Endodermal cell (in vitro differentiated cells): ENCODE measurements around the gene EMID1. TPM values are rescaled to one million over a fixed set of nuclear protein-coding genes. Genes with fewer than 3 reads are reported as not detected.
A peak's percentile ranks its signal among the peaks of the same experiment; 100 is the strongest.

Experiments
- DNase-seq: peaks from one replicate; pipeline ENCODE4 v3.0.0-alpha.2; 2017
- H3K27ac ChIP-seq: 2 replicates; pipeline ENCODE4 v1.5.1; 2013; ENCODE audit warnings: mild to moderate bottlenecking, low read depth, low read length, moderate library complexity
- H3K27me3 ChIP-seq: 2 replicates; pipeline ENCODE4 v1.6.1; 2013; ENCODE audit warnings: mild to moderate bottlenecking, low read length, moderate library complexity; ENCODE audit not compliant: insufficient read depth, control insufficient read depth, poor library complexity, severe bottlenecking
- H3K36me3 ChIP-seq: 2 replicates; pipeline ENCODE4 v1.7.0; 2013; ENCODE audit warnings: mild to moderate bottlenecking, low read length, moderate library complexity; ENCODE audit not compliant: control insufficient read depth, insufficient read depth
- H3K4me1 ChIP-seq: one replicate; pipeline ENCODE4 v1.7.0; 2013; ENCODE audit warnings: low read length; ENCODE audit not compliant: control insufficient read depth, insufficient read depth
- H3K4me3 ChIP-seq: 2 replicates; pipeline ENCODE4 v1.5.1; 2013; ENCODE audit warnings: mild to moderate bottlenecking, low read length, moderate library complexity
- H3K9ac ChIP-seq: 2 replicates; pipeline ENCODE4 v1.6.1; 2013; ENCODE audit warnings: mild to moderate bottlenecking, low read length, moderate library complexity; ENCODE audit not compliant: poor library complexity, severe bottlenecking; ENCODE audit errors: extremely low read depth
- H3K9me3 ChIP-seq: 2 replicates; pipeline ENCODE4 v1.6.1; 2013; ENCODE audit warnings: mild to moderate bottlenecking, low read length, moderate library complexity; ENCODE audit not compliant: control insufficient read depth
- H3K27ac Mint-ChIP-seq: 2 replicates; pipeline ENCODE4 v1.8.0; 2020; ENCODE audit warnings: mixed read lengths
- H3K27me3 Mint-ChIP-seq: 2 replicates; pipeline ENCODE4 v1.8.0; 2021; ENCODE audit warnings: mild to moderate bottlenecking, mixed read lengths; ENCODE audit not compliant: insufficient read depth
- H3K36me3 Mint-ChIP-seq: 2 replicates; pipeline ENCODE4 v1.8.0; 2020; ENCODE audit warnings: low read depth, mixed read lengths
- H3K4me1 Mint-ChIP-seq: 2 replicates; pipeline ENCODE4 v1.8.0; 2020; ENCODE audit warnings: mixed read lengths
- H3K4me3 Mint-ChIP-seq: 2 replicates; pipeline ENCODE4 v1.8.0; 2020; ENCODE audit warnings: mild to moderate bottlenecking, moderate library complexity, mixed read lengths
- H3K9me3 Mint-ChIP-seq: 2 replicates; pipeline ENCODE4 v1.8.0; 2020; ENCODE audit warnings: mild to moderate bottlenecking, mixed read lengths
- WGBS, 2 experiments: methylation state at CpG; one replicate each; pipeline versions ENCODE4 v1.1.5 to v1.1.7; 2013; ENCODE audit warnings: missing lambda C conversion rate in 2 of 2, mixed read lengths in 1 of 2; ENCODE audit not compliant: insufficient coverage in 1 of 2, insufficient read length in 1 of 2; 5-methylcytosine and 5-hydroxymethylcytosine counted together
- long read RNA-seq, 4 experiments: library from polyadenylated mRNA in 2 of 4; library from RNA in 1 of 4; library from capped mRNA in 1 of 4; stranded (forward) in 3 of 4; unstranded in 1 of 4; transcript quantifications; one replicate each; pipeline ENCODE4 v2.0.0, GENCODE V29; 2020 to 2021; ENCODE audit warnings: inconsistent platforms in 1 of 4
- polyA plus RNA-seq, 2 experiments: library from polyadenylated mRNA; stranded (reverse); fragments of 50-300 nt; gene quantifications; one replicate each; pipeline ENCODE4 v1.2.3, GENCODE V29; 2013
- total RNA-seq, 2 donors: library from RNA; stranded (reverse); fragmentation: NEBNext Ultra II Directional in 1 of 2; extraction: Animal tissue kit (Norgen Biotek cat#: 25700) in 1 of 2; gene quantifications; 2 replicates in 1 of 2; 3 replicates in 1 of 2; pipeline ENCODE4 v1.2.1, GENCODE V29; 2021
- TF ChIP-seq, protein P1 (sequence below): fragments of 200-600 bp; sonication (generic); conservative IDR thresholded peaks from 2 replicates; pipeline ENCODE4 v1.5.0; 2021; ENCODE audit warnings: antibody characterized with exemption, mild to moderate bottlenecking

The EMID1 gene
- 10 to 100 TPM; 19.8 to 41.8 TPM for total RNA-seq
- 29.6 TPM for polyA plus RNA-seq (2013, experiment 1 of 2)
- 23.9 TPM for polyA plus RNA-seq (2013, experiment 2 of 2)
- long read RNA-seq, experiment 1, partial matches to known transcripts, result 14 of 30 reads
- long read RNA-seq, experiment 1, other reads (novel, unspliced or antisense), result 12 of 30 reads
- long read RNA-seq, experiment 2, transcript EMID1-203 (15 exons, 2,118 nt), result minor isoform, 7 of 72 reads
- long read RNA-seq, experiment 2, transcript EMID1-201 (15 exons, 2,173 nt), result major isoform, 35 of 72 reads
- long read RNA-seq, experiment 2, partial matches to known transcripts, result 3 of 72 reads
- long read RNA-seq, experiment 2, other reads (novel, unspliced or antisense), result 27 of 72 reads
- long read RNA-seq, experiment 3, partial matches to known transcripts, result 1 of 3 reads
- long read RNA-seq, experiment 3, other reads (novel, unspliced or antisense), result 2 of 3 reads
- long read RNA-seq, experiment 4, partial matches to known transcripts, result 19 of 22 reads
- long read RNA-seq, experiment 4, other reads (novel, unspliced or antisense), result 3 of 22 reads

DNA sequence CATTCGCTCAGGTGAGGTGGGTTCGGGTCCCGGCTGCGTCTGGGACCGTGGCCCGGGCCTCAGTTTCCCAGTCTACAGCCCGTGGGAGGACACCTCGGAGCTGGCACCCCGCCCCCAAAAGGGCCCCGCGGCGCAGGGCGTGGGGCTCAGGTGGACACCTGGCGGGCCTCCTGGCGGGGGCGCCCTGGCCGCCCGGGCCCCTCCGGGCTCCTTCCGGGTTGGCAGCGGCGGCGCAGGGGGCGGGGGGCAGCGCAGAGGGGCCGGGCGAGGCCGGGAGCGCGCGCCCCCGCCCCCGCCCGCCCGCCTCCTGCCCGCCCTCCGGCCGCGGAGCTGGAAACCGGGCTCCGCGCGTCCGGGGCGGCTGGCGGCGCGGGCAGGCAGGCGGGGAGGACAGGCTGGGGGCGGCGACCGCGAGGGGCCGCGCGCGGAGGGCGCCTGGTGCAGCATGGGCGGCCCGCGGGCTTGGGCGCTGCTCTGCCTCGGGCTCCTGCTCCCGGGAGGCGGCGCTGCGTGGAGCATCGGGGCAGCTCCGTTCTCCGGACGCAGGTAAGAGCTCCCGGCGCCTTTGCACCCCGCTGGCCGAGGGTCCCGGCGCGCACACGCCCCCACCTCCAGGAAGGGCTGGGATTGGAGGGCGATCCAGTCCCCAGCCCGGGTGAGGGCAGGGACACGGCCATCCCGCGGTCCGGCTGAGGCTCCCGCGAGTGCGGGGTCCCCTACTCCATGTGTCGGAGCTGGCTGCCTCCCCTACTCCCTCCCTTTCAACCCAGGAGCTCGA lies at the start of gene EMID1:
Gene EMID1, plus strand, starts transcription at position 303 of the 778 bp plus-strand sequence. Its CDS starts 143 bp downstream, at position 446.
- TF ChIP-seq, protein P1, sequence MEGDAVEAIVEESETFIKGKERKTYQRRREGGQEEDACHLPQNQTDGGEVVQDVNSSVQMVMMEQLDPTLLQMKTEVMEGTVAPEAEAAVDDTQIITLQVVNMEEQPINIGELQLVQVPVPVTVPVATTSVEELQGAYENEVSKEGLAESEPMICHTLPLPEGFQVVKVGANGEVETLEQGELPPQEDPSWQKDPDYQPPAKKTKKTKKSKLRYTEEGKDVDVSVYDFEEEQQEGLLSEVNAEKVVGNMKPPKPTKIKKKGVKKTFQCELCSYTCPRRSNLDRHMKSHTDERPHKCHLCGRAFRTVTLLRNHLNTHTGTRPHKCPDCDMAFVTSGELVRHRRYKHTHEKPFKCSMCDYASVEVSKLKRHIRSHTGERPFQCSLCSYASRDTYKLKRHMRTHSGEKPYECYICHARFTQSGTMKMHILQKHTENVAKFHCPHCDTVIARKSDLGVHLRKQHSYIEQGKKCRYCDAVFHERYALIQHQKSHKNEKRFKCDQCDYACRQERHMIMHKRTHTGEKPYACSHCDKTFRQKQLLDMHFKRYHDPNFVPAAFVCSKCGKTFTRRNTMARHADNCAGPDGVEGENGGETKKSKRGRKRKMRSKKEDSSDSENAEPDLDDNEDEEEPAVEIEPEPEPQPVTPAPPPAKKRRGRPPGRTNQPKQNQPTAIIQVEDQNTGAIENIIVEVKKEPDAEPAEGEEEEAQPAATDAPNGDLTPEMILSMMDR, result peak; percentile 41
- peak within 1 kb of the TSS; percentile 73 for H3K27ac ChIP-seq
- Mint-ChIP-seq H3K27me3 (peaks cover 2% of the 10 kb centered on the region), H3K4me1 (peaks cover 17% of the 10 kb centered on the region), H3K4me3 (peak within 1 kb of the TSS; percentile 77), H3K27ac (peak within 1 kb of the TSS; percentile 66), H3K36me3 (no peaks in the 10 kb centered on the region), H3K9me3 (no peaks in the 10 kb centered on the region)
- WGBS, 2 experiments, result 3 to 14% methylated on average over 17 to 87 of the region's 90 CpGs
- no peaks in the 10 kb centered on the region for H3K9me3 ChIP-seq
- peak; percentile 85 for DNase-seq
- H3K4me3 ChIP-seq, result peak within 1 kb of the TSS; percentile 80
- H3K4me1 ChIP-seq, result peaks cover 9% of the 10 kb centered on the region
- H3K9ac ChIP-seq, result peak within 1 kb of the TSS; percentile 57
- H3K27me3 ChIP-seq, result no peaks in the 10 kb centered on the region
- no peaks in the 10 kb centered on the region for H3K36me3 ChIP-seq

DNA sequence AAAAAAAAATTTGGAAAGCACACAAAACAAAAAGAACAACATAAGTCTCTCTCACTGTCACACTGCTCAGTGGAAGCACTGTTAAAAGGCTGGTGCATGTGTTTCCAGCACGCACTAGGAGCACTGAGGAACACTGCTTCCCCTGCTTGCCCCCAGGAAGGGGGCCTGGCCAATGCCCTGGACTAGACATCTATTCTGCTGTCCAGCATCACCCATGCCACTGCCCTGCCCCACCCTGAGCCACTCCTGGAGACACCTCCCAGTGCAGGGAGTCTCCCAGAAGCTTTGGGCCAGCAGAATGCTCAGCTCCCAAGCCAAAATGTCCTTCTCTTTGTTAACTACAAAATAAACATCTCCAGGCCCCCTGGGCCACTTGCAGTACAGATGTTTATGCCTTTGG lies 49.7 kb upstream of the EMID1 start:
- H3K27me3 ChIP-seq, result no peaks in the 10 kb centered on the region
- no peaks in the 10 kb centered on the region for H3K36me3 Mint-ChIP-seq
- H3K4me3 Mint-ChIP-seq, result no peak overlapping the region
- H3K9me3 Mint-ChIP-seq, result no peaks in the 10 kb centered on the region
- H3K27ac ChIP-seq, result peak overlapping the region; percentile 53
- TF ChIP-seq, protein P1, result no peak
- H3K4me1 Mint-ChIP-seq, result peaks cover 29% of the 10 kb centered on the region
- peak overlapping the region; percentile 44 for H3K27ac Mint-ChIP-seq
- DNase-seq, result no peak
- no peak overlapping the region for H3K9ac ChIP-seq
- H3K4me1 ChIP-seq, result peaks cover 11% of the 10 kb centered on the region
- 96 to 100% methylated on average over 1 of the region's 1 CpG for WGBS, 2 experiments
- H3K27me3 Mint-ChIP-seq, result peaks cover 3% of the 10 kb centered on the region
- H3K36me3 ChIP-seq, result no peaks in the 10 kb centered on the region
- no peaks in the 10 kb centered on the region for H3K9me3 ChIP-seq
- H3K4me3 ChIP-seq, result no peak overlapping the region

DNA sequence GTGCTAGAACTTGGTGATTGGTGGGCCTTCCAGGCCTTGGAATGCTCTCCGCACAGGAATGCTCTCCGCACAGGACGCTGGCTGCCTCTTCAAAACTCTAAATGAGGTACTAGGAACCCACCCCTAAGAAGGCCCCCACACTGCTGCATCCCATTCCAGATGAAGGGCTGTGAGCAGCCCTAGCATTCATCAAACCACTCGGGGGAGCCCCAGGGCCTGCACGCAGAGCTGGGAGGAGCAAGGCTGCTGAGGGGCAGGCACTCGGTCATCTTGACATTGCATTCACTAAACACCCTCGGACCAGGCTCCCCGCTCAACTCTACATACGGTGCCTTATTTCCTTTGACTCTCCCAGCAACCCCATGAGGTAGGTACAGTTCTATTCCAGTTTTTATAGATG lies 49.2 kb upstream of the EMID1 start:
- peak; percentile 86 for DNase-seq
- Mint-ChIP-seq H3K4me3 (no peak overlapping the region), H3K9me3 (no peaks in the 10 kb centered on the region), H3K4me1 (peaks cover 27% of the 10 kb centered on the region), H3K27ac (no peak overlapping the region), H3K36me3 (no peaks in the 10 kb centered on the region), H3K27me3 (peaks cover 5% of the 10 kb centered on the region)
- H3K9ac ChIP-seq, result no peak overlapping the region
- no peaks in the 10 kb centered on the region for H3K9me3 ChIP-seq
- no peaks in the 10 kb centered on the region for H3K36me3 ChIP-seq
- H3K27me3 ChIP-seq, result no peaks in the 10 kb centered on the region
- peaks cover 11% of the 10 kb centered on the region for H3K4me1 ChIP-seq
- no peak overlapping the region for H3K27ac ChIP-seq
- no peak overlapping the region for H3K4me3 ChIP-seq
- WGBS, 2 experiments, result 55% methylated on average over 8 of the region's 9 CpGs; no CpG with 5 or more reads in 1 of the 2 experiments
- TF ChIP-seq, protein P1, result peak; percentile 67
